Activated CD8-positive, alpha-beta memory T cell treated with anti-CD3 and anti-CD28 coated beads, Interleukin-2, amount 50 U/mL, for 48 hours (primary cell): ENCODE measurements around the gene MUC5AC.

Source experiments
- DNase-seq: peaks from one replicate; pipeline ENCODE4 v3.0.0-alpha.2; 2020

Gene MUC5AC

DNA sequence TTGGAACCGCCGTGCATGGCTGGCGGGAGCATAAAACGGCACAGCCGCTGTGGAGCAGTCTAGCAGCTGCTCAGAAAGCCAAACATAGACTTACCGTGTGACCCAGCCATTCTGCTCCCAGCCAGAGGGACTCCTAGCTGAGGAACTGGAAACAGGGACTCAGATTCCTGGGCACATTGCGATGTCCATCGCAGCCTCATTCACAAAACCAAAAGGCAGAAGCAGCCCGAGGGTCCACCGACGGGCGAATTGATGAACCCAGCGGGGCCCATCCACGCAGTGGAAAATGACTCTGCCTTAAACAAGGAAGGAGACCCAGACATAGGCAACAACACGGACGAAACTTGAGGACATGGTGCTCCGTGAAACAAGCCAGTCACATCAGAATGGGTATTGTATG is 59.4 kb downstream of the MUC5AC start:
- no peak for DNase-seq

DNA sequence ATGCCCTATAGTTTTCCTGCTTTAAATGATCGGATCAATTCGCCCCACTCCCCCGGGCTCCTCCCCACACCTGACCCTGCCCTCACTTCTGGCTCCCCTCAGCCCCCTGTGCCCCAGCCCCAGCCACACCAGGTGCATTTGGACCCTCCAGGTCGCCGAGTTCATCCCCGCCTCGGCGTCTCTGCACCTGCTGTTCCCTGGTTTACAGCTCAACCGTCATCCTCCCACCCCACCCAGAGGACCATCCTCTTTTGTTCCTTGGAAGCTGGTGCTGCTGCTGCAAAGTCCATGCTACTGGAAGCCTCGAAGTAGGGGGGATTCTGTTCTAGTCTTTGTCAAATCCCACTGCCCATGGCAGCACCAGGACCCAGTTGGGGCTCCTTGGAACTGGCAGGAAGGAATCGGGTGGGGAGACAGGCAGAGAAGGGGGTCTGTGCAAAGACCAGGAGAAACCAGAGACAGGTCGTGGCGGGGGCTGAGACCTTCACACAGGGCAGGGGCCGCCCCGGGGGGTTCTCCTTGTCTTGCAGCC is 60.6 kb downstream of the MUC5AC start:
- no peak for DNase-seq

DNA sequence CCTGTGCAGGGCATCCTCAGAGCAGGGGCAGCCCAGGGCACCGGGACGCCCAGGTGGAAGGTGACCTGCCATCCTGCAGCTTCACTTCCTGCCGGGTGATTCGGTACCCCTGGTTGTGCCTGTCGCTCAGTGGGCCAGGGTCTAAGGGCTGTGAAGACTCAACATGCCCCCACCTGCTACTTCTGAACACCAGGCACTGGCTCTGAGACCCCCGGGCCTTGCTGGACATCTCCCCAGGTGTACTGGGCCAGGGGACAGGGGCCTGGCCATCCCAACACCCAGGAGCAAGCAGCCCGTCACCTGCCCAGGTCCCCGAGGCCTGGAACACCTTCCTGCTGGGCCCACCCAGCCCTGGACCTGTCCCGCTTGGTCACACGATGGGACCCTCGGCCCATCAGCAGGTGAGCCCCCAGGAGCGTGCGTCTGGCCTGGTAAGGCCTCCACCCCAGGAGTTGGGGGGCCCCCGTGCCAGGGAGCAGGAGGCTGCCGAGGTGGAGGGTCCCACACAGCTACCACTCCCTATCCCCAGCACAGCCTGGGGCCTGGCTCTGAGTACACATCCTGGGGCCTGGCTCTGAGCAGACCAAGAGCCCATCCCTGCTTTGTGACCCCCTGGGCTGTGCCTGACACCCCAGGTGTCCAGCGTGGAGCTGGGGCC is 61.2 kb downstream of the MUC5AC start:
- no peak for DNase-seq

DNA sequence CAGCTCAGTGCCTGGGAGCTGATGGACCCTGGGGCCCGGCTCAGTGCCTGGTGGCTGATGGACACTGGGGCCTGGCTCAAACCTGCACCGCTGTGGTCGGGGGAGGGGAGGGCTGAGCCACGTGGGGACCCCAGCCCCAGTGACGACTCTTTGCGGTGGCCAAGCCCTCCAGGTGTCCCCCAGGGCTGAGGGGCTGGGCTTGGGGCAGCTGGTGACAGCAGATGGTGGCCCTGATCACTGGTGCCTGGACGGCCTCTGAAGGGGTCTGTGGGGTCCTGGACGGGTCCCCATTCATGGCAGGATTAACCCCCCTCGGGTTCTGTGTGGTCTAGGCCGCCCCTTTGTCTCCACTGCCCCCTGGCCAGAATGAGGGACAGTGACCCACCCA is 61.7 kb downstream of the MUC5AC start:
- no peak for DNase-seq

DNA sequence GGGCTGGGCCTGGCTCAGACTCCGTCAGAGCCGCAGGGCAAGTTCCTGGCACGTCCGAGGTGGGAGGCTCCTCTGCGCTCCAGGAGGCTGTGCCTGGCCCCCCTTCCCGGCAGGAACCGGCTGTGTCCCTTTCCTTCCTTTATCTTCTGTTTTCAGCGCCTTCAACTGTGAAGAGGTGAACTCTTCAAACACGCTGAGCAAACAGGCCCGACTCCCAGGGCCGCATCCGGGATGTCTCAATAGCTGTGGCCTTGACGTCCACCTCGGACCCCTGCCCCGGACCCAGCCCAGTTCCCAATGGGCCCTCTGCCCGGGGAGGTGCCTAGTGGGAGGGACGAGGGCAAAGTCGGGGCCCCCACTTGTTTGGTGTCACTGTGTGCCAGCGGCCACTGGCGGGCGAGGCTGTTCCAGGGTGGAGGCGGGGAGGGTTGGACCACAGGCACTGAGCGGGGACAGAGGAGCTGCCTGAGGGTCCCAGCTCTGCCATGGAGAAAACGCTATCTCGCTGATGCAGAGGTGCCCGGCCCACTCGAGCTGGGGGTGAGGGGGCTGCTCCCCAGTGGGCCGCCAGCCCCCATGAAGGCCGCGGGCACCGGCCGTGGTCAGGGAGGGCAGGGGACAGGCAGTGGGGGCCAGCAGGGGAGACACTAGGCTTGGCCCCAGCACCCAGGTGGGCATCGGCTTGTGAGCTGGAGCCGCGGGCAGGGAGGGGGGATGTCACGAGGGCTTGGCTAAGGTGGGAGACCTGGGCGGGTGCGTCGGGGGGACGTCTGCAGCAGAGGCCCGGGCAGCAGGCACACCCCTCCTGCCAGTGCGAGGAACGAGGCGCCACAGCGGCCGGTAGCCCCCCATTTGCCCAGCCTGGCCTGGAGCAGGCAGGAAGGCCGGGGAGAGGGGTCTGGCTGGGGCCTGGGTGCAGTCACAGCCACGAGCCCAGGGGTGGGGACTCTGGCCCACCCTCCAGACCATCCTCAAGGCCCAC is 62.4 kb downstream of the MUC5AC start:
- DNase-seq, result no peak

DNA sequence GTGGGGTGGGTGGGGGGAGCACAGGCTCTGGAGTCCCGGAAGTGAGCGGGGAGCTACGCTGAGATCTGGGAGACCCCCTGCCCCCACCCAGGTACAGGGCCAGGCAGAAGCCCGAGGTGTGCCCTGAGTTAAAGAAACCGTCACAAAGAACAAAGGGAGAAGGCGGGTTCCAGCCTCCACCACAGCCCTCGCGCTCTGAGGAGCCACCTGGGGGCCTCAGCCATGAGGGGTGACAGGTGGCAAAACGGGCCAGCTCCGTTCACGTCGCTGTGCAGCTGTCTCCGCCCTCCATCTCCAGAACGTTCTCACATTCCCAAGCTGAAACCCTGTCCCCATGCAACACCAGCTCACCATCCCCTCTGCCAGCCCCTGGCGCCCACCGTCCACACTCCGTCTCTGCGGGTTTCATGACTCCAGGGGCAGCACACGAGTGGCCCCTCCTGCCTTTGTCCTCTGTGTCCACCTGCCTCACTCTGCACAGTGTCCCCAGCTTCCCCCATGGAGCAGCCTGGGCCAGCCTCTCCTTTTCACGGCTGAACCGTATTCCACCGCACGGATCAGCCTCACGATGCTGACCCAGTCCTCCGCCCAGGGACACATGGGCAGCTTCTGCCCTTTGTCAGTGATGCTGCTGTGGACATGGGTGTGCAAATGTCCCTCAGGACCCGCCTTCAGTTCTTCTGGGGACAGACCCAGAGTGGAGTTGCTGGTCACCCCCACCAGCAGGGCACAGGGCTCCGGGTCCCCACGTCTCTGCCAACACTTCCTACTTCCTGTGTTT is 63.4 kb downstream of the MUC5AC start:
- no peak for DNase-seq

DNA sequence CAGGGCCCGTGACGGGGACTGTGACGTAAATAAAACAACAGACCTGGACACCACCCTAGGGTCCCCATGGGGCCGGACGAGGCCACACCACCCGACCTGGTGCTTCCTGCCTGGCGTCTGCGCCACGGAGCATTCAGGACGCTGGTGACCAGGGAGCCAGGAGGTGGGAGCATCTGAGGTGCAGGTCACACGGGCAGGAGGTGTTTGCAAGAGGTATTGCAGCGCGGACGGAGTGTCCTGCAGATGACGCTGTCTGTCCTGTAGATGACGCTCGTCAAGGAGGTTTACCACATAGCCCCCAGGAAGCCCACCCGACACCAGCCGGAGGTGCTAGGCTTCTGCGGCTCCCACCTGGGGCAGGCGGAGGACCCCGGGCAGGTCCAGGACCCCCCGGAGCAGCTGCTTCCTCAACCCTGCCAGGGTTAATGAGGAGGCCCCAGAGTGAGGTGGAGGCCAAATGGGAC is 64.1 kb downstream of the MUC5AC start:
- no peak for DNase-seq

DNA sequence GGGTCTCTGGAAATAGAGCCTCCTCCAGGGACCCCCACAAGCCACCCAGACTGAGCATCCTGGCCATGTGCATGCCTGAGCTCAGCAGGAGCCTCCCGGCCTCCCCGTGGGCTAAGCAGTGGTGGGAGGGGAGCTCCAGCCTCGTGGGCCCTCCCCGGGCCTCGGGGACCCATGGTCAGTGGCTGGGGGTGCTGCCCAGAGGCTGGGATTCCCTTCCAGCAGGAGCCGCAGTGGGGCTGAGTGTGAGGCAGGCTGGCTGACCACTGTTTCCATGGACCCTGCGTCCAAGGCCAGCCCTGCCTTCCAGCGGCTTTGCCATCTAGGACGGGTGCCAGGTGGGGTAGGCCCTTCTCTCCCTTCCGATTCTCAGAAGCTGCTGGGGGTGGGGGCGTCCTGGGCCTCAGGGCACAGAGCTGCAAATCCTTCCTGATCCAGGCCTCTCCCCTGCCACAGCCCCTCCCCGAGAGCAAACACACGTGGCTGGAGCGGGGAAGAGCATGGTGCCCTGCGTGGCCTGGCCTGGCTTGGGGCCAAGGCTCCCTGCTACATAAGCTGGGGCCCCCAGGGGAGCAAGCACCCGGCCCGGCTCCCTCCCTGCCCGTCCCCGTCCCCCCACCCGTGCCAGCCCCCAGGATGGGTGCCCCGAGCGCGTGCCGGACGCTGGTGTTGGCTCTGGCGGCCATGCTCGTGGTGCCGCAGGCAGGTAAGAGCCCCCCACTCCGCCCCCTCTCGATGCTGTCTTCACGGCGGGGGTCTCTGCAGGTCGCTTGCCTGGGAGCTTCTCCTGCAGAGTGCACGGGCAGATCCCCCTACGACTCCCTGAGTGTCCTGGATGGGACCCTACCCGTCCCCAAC is 65.0 kb downstream of the MUC5AC start, which contains the start of gene MUC5B:
MUC5B (plus strand) TSS at position 576 of the 855 bp plus-strand sequence; CDS start at position 634, 58 bp downstream.
- no peak for DNase-seq

DNA sequence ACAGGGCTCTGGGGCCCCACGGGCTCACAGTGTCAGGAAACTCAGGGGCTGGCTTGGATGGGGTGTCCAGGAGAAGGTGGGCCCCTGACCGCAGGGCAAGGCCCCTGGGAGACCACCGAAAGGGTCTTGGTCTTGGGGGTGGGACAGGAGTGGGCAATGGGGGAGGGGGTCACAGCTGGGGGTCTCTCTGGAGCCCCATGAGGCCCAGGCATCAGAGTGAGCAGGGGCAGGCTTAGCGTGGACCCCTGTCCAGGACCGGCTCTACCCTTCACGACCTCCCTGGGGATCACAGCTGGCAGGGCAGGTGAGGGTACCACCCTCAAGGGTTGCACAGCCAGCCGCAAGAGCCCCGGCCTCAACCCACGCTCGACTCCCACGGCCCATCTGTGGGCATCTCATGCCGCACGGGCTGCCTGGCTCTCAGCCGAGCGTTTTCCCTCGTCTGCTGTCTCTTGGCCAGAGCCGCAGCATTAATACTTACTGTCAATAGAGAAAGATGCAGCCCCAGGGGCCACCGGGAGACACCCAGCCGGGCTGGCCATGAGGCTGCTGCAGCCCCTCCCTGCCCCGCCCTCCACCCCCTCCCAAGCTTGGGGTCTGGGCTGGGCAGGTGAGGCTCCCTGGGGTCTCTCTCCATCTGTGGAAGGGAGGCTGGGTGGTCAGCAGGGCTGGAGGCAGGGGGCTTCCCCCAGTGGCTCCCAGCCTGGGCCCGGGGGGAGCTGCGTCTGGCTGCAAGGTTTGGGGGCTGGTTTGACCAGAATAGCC is 65.8 kb downstream of the MUC5AC start:
- no peak for DNase-seq

DNA sequence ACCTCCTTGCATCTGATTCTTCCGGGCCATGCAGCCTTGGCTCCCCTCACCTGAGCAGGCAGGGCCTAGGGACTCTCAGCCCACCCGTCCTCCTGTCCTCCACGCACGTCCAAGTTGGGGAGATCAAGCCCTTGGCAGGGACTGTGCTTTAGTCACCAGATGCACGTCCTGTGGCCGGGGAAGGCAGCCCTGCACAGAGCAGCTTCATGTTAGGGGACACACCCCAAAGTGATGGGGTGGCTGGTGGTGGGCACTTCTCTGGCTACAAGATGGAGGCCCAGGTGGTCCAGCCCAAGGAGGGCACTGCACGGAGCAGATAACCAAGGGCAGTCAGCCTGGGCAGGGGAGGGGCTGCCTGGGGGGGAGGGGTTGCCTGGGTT is 66.3 kb downstream of the MUC5AC start:
- no peak for DNase-seq

DNA sequence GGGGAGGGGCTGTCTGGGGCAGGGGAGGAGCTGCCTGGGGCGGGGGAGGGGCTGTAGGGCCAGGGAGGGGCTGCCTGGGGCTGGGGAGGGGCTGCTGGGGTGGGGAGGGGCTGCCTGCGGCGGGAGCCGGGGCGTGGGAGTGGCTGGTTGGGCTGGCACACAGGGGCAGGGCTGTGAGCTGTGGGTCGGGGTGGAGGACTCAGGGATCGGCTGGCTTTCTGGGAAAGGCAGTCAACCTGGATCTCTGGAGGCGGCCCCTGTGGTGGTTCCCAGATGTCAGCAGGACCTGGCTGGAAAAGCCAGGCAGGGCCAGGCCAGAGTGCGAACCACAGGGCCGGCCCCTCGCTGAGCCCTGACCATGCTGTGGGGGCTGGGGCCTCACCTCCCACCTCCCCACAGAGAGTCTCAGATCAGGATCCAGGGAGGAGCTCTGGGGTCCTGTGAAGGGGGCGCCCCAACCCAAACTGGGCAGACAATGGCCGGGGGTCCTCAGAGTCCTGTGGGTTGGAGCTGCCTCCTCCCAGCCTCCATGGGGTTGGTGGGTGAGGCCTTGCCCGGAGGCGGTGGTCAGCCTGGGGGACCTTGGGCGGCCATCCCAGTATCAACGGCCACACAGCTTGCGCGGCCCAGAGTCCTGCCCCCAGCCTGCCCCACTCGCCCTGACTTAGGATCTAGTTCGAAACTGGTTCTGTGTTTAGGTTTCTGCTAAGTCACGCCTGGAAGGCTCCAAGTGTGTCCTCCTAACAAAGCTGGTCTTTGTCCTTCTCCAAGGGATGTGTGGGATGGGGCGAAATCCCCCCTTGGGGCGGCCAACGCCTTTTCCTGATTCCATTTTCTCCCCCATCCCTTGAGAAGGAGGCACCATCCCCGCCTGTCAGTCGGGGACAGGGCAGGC is 67.0 kb downstream of the MUC5AC start:
- DNase-seq, result no peak

DNA sequence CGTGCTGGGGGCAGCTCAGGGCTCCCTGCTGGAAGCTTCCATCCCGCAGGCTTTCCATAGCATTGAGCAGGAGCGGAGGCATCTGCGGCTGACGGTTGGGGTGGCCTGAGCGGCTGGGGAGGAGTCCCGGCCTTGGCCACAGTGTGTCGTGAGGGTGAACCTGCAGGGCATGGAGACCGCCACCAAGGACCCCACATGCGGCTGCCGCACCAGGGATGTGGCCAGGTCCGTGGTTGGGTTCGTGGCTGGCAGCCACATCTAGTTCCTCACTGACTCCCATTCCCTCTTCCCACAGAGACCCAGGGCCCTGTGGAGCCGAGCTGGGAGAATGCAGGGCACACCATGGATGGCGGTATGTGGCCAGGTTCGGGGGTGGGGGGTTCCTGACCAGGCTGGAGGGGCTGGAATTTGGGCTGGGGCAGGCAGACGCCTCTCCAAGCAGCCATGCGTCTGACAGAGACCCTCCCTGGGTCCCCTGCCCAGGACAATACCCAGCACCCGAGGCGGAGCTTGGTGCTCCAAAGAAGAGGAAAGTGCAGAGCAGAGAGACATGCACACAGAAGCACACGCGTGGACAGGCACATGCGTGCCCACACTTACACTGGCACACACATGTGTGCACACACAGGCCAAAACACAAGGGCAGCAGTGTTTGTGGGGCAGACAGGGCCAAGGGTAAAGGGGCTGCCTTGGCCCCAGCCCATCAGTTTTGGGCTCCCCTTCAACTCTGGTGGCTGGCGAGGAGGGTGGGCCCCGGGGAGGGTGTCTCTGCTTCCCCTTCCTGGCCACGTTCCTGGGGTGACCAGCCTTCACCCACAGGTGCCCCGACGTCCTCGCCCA is 67.9 kb downstream of the MUC5AC start:
- no peak for DNase-seq

DNA sequence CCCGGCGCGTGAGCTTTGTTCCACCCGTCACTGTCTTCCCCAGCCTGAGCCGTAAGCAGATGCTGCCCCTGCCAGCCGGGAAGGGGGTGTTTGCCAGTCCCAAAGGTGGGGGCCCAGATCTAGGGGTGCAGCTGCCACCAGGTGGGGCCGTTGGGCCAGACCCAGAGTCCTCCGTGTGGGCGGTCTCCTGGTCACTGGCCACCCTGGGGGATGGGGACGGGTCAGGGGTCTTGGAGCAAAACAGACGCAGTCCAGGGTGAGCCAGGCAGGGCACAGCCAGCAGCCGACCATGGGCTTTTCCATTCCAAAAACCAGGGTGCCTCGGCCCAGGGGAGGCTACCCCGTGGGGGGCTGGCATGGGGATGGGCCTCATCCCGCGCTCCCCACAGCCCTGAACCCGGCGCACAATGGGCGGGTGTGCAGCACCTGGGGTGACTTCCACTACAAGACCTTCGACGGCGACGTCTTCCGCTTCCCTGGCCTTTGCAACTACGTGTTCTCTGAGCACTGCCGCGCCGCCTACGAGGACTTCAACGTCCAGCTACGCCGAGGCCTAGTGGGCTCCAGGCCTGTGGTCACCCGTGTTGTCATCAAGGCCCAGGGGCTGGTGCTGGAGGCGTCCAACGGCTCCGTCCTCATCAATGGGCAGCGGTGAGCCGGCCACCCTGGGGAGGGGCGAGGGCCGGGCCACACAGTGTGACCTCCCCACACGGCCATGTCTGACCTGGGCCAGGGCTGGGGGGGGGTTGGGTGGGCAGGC is 68.7 kb downstream of the MUC5AC start:
- no peak for DNase-seq

DNA sequence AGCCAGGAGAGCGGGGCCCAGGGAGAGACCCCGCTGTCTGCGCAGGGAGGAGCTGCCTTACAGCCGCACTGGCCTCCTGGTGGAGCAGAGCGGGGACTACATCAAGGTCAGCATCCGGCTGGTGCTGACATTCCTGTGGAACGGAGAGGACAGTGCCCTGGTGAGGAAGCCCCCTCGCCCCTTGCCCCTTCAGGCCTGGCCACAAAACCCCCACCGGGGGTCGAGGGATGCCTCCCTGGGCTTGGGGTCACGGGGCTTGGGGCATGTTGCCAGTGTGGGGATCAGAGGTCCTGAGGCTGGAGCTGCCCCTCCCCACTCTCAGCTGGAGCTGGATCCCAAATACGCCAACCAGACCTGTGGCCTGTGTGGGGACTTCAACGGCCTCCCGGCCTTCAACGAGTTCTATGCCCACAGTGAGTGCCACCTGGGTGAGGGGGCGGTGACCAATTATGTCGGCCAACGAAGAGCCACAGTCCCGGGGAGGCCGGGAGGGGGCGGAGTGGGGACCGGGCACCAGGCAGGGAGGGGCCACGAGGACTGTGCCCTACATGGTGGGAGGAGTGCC is 69.3 kb downstream of the MUC5AC start:
- DNase-seq, result no peak

DNA sequence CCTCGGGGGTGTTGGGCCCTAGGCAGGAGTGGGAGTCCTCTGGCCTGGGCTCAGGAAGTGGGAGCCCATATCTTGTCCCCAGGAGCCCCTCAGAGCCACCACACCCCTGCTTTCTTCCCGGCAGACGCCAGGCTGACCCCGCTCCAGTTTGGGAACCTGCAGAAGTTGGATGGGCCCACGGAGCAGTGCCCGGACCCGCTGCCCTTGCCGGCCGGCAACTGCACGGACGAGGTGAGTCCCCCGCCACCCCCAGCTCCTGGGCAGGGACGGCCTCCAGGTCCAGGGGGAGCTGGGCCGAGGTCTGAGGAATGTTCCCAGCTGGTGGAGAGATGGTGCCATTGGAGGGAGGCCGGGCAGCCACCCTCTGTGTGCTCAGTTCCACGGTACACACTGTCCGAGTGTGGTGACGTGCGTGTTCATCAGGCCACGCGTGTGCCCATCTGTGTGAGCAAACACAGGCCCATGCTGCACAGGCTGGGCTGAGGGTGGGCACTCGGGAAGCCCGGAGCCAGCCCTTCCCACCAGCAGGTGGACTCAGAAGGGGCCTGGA is 69.9 kb downstream of the MUC5AC start:
- DNase-seq, result no peak

DNA sequence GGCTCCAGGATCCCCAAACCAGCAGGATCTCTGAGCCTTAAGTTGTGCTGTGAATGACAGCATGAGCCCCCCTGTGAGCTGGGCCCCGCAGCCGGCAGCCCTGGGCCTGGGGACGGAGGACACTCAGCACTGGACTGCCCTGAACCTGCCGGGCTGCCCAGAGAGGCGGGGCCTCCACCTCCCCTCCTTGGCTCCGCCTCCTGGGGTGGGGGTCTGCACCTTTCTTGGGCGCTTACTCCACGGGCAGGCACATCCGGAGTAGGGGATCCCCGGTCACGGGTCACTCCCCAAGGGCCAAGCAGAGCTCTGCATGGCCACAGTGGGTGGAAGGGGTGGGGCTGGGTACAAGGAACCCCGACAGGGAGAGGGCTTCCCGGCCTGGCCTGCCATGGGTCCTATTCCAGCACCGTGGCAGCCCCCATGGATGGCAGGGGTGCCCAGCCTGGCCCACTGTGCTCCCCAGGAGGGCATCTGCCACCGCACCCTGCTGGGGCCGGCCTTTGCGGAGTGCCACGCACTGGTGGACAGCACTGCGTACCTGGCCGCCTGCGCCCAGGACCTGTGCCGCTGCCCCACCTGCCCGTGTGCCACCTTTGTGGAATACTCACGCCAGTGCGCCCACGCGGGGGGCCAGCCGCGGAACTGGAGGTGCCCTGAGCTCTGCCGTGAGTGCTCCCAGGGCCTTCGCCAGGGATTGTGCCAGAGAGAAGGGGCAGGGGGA is 70.5 kb downstream of the MUC5AC start:
- no peak for DNase-seq

DNA sequence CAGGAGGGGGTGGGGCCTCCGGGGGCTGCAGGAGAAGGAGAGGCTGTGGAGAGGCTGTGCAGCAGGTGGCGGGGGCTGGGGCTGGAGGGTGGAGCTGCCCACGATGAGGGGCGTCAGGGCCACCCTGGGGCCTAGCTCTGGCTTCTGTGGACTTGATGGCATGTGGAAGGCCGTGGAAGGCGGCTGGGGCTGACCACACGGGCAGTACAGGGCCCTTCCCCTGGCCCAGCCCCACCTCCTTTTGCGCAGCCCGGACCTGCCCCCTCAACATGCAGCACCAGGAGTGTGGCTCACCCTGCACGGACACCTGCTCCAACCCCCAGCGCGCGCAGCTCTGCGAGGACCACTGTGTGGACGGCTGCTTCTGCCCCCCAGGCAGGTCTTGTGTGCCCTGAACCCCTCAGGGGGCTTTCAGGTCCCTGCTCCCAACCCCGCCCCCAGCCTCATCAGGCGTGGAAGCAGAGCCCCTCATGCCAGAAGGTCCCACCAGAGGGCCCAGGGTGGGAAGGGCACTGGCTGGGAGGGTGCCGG is 71.2 kb downstream of the MUC5AC start:
- no peak for DNase-seq
